ENCODE results near the gene MFNG.
"Not testable (repeated sequence)": the region's sequence is repeated elsewhere in the genome, so short reads cannot be mapped to it uniquely, and the experiment has no call there.

Gene MFNG

DNA sequence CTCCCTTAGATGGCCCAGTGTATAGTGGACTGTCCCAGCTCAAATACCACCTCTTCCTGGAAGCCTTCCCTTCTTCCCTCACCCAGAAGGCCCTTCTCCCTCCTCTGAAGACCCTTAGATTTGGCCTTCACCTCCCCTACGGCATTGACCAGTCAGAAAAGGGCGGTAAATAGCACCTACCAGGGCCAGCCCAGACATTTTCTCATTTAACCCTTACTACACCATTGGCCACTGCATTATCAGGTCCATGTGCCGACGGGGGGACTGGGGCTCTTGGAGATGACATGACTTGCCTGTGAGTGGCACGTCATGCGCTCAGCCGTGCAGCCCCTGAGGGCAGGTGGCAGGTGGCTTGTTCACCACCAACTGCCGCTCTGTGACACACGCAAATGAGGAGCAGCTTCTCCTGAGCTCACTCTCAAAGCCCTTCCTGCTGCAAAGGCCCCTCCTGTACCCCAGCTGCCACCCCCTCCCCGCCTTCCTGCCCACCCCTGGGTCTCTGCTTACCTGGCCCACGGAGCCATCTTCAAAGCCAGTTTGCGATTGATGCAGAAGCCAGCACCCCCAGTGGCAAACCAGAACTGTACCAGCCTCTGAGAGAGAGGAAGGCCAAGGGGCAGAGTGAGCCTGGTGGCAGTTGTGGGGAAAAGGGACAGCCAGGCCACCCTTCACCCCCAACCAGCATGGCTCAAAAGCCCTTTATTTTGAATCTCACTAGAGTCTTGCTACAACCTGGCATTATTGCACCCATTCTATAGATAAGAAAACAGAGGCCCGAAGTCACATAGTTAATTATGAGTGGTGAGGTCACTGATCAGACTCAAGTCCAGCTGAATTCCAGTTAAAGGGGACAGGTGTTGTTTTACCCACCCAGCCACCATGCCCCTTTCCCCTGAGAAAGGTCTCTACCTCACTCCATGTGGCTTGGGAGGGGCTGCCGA lies 9.5 kb downstream of the MFNG start:
- Histone ChIP-seq H3K36me3 (ENCODE audit: control insufficient read depth in 1 of 2, insufficient read depth in 2 of 2, low read length in 2 of 2) (peaks cover 0 to 12% of the 10 kb centered on the region in 2 donors), H3K4me1 (ENCODE audit: control insufficient read depth in 1 of 2, insufficient read depth in 2 of 2, low read length in 2 of 2) (no peaks in the 10 kb centered on the region), H3K9ac (ENCODE audit: low read depth in 1 of 2, low read length in 2 of 2) (no peak overlapping the region), H3K27me3 (ENCODE audit: control insufficient read depth in 1 of 2, insufficient read depth in 2 of 2, low read length in 2 of 2) (no peaks in the 10 kb centered on the region), H3K4me3 (ENCODE audit: low read depth in 1 of 2, low read length in 2 of 2) (no peak overlapping the region), H3K9me3 (ENCODE audit: control insufficient read depth in 1 of 2, low read length in 2 of 2) (no peaks in the 10 kb centered on the region), H3K27ac (ENCODE audit: low read depth, low read length) (no peak overlapping the region)

DNA sequence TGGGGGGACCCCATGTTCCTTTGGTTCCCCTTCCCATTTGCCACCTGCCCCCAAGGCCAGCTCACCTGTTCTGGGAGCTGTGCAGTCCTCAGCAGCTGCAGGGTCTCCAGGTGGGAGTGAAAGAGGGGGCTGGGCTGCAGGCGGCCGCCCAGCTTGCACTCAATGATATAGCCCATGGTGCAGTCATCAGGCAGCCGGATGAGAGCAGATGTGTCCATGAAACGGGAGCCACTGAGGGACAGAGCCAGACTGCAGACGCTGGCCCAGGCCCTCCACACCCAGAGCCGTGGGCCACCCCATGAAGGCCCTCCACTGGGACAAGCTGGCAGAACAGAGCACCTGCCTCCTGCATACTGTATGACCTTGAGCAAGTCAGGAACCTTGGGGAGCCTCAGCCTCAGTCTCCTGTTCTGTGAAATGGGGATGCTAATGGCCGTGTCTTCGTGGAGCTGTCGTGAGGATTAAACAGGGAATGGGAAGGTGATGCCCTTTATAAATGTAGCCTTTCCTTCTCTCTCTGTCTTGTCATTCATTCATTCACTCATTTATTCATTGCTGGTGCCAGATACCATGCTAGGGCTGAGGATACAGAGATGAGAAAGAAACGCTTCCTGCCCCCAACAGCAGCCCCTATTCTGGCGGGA lies 11.6 kb downstream of the MFNG start:
- H3K4me1 ChIP-seq (ENCODE audit: control insufficient read depth in 1 of 2, insufficient read depth in 2 of 2, low read length in 2 of 2), result peaks cover 6 to 8% of the 10 kb centered on the region in 2 donors
- no peak overlapping the region for H3K27ac ChIP-seq (ENCODE audit: low read depth, low read length)
- H3K4me3 ChIP-seq (ENCODE audit: low read depth in 1 of 2, low read length in 2 of 2), result no peak overlapping the region
- no peak overlapping the region for H3K9ac ChIP-seq (ENCODE audit: low read depth in 1 of 2, low read length in 2 of 2)
- peaks cover 0 to 12% of the 10 kb centered on the region in 2 donors for H3K36me3 ChIP-seq (ENCODE audit: control insufficient read depth in 1 of 2, insufficient read depth in 2 of 2, low read length in 2 of 2)
- no peaks in the 10 kb centered on the region for H3K27me3 ChIP-seq (ENCODE audit: control insufficient read depth in 1 of 2, insufficient read depth in 2 of 2, low read length in 2 of 2)
- H3K9me3 ChIP-seq (ENCODE audit: control insufficient read depth in 1 of 2, low read length in 2 of 2), result no peaks in the 10 kb centered on the region

DNA sequence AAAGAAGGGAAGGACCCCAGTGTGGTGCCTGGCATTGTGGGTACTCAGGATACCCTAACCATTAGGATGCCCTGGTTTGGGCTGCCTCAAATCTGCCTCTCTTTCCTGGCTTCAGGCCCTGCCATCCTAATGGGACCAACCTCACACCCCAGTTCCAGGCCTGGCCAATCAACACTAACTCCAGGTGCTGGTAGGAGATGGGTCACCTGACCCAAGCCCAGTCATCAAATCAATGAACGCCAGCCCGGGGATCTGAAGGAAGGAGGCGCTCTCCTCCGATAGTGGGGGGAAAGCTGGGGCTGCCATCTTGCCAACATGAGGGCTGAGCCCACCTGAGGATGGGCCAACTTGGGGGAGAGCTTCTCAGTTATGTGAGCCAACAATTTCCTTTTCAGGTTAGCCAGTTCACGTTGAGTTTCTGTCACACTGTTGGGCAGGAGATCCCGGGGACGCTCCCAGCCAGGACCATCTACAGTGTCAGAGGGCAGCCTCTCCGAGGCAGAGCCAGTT lies 12.7 kb downstream of the MFNG start:
- no peak overlapping the region for H3K4me3 ChIP-seq (ENCODE audit: low read depth in 1 of 2, low read length in 2 of 2)

DNA sequence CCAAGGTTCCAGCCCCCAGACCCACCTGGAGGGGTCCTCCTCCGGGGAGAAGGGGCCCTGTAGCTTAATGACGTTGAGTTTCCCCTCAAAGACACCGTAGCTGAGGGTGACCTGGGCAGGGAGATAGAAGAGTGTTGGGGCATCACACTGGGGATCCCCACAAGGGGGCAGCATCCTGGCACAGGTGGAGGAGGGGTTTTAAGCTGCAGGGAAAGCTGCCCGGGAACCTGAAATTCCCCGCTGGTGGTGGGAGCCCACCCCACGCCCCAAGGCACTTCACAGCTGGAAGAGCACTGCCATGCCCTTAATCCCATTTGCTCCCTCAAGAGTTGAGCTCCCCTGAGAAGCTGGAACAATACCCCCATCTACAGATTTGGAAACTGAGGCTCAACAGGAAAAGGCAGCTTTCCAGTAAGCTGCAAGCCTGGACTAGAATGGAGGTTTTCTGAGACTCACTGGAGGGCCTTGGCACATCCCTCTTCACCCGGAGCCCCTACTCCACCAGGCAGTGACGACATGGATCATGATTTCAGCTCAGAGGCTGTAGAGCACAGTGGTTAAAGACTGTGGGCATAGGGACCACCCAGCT lies 13.7 kb downstream of the MFNG start:
- H3K9me3 ChIP-seq (ENCODE audit: control insufficient read depth in 1 of 2, low read length in 2 of 2), result no peaks in the 10 kb centered on the region
- H3K4me1 ChIP-seq (ENCODE audit: control insufficient read depth in 1 of 2, insufficient read depth in 2 of 2, low read length in 2 of 2), result peaks cover 11 to 16% of the 10 kb centered on the region in 2 donors
- H3K9ac ChIP-seq (ENCODE audit: low read depth in 1 of 2, low read length in 2 of 2), result no peak overlapping the region
- H3K36me3 ChIP-seq (ENCODE audit: control insufficient read depth in 1 of 2, insufficient read depth in 2 of 2, low read length in 2 of 2), result peaks cover 0 to 4% of the 10 kb centered on the region in 2 donors
- no peak overlapping the region for H3K27ac ChIP-seq (ENCODE audit: low read depth, low read length)
- H3K4me3 ChIP-seq (ENCODE audit: low read depth in 1 of 2, low read length in 2 of 2), result no peak overlapping the region
- H3K27me3 ChIP-seq (ENCODE audit: control insufficient read depth in 1 of 2, insufficient read depth in 2 of 2, low read length in 2 of 2), result no peaks in the 10 kb centered on the region

More for the DNA sequence above, 12.7 kb downstream of the MFNG start:
- Histone ChIP-seq H3K9me3 (ENCODE audit: control insufficient read depth in 1 of 2, low read length in 2 of 2) (no peaks in the 10 kb centered on the region), H3K36me3 (ENCODE audit: control insufficient read depth in 1 of 2, insufficient read depth in 2 of 2, low read length in 2 of 2) (peaks cover 0 to 6% of the 10 kb centered on the region in 2 donors), H3K4me1 (ENCODE audit: control insufficient read depth in 1 of 2, insufficient read depth in 2 of 2, low read length in 2 of 2) (peaks cover 11% of the 10 kb centered on the region in 2 donors), H3K9ac (ENCODE audit: low read depth in 1 of 2, low read length in 2 of 2) (no peak overlapping the region), H3K27ac (ENCODE audit: low read depth, low read length) (no peak overlapping the region), H3K27me3 (ENCODE audit: control insufficient read depth in 1 of 2, insufficient read depth in 2 of 2, low read length in 2 of 2) (no peaks in the 10 kb centered on the region)

DNA sequence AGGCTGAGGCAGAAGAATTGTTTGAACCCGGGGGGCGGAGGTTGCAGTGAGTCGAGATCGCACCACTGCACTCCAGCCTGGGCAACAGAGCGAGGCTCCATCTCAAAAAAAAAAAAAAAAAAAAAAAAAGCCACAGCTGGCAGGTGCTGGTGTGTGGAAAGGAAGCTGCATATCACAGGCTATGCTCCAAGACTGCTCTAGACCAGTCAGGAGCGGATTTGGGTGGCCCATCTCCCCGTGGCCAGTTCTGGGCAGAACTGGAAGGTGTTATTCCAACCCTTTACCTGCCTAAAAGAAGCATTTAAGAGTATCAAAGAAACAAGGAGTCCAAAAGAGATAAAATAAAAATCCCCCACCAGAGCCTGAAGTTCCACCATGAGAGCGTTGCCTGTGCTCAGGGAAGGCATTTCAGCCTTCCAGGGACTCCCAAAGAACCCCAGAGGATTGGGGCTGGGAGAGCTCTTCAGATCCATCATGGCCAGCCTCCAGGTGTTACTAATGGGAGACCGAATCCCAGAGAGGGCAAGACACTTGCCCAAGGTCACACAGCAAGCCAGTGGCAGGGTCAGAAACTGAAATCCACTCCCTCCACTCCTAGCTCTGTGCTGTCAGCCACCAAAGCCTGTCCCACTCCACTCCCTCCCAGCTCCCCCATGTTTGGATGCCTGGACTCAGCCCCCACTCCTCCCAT lies 14.3 kb downstream of the MFNG start:
- Histone ChIP-seq H3K4me1 (ENCODE audit: control insufficient read depth in 1 of 2, insufficient read depth in 2 of 2, low read length in 2 of 2) (peaks cover 11 to 16% of the 10 kb centered on the region in 2 donors), H3K9ac (ENCODE audit: low read depth in 1 of 2, low read length in 2 of 2) (no peak overlapping the region), H3K9me3 (ENCODE audit: control insufficient read depth in 1 of 2, low read length in 2 of 2) (no peaks in the 10 kb centered on the region), H3K27me3 (ENCODE audit: control insufficient read depth in 1 of 2, insufficient read depth in 2 of 2, low read length in 2 of 2) (no peaks in the 10 kb centered on the region), H3K27ac (ENCODE audit: low read depth, low read length) (no peak overlapping the region), H3K4me3 (ENCODE audit: low read depth in 1 of 2, low read length in 2 of 2) (no peak overlapping the region), H3K36me3 (ENCODE audit: control insufficient read depth in 1 of 2, insufficient read depth in 2 of 2, low read length in 2 of 2) (peaks cover 0 to 4% of the 10 kb centered on the region in 2 donors)

DNA sequence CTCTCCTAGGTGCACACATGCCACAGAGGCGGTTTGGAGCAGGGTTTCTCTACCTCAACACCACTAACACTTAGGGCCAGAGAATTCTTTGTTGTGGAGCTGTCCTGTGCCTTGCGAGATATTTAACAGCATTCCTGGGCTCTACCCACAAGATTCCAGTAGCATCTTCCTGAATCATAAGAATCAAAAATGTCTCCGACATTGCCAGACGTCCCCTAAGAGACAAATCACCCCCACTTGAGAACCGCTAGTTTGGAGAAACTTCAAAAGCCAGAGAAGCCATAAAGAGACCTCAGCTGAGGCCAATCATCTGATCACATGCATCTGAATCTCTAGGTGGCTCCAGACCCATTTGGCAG lies 16.1 kb downstream of the MFNG start:
- Histone ChIP-seq H3K27ac (ENCODE audit: low read depth, low read length) (no peak overlapping the region), H3K4me1 (ENCODE audit: control insufficient read depth in 1 of 2, insufficient read depth in 2 of 2, low read length in 2 of 2) (peaks cover 11 to 16% of the 10 kb centered on the region in 2 donors), H3K9ac (ENCODE audit: low read depth in 1 of 2, low read length in 2 of 2) (no peak overlapping the region), H3K9me3 (ENCODE audit: control insufficient read depth in 1 of 2, low read length in 2 of 2) (no peaks in the 10 kb centered on the region), H3K4me3 (ENCODE audit: low read depth in 1 of 2, low read length in 2 of 2) (no peak overlapping the region), H3K36me3 (ENCODE audit: control insufficient read depth in 1 of 2, insufficient read depth in 2 of 2, low read length in 2 of 2) (peaks cover 0 to 6% of the 10 kb centered on the region in 2 donors), H3K27me3 (ENCODE audit: control insufficient read depth in 1 of 2, insufficient read depth in 2 of 2, low read length in 2 of 2) (no peaks in the 10 kb centered on the region)

DNA sequence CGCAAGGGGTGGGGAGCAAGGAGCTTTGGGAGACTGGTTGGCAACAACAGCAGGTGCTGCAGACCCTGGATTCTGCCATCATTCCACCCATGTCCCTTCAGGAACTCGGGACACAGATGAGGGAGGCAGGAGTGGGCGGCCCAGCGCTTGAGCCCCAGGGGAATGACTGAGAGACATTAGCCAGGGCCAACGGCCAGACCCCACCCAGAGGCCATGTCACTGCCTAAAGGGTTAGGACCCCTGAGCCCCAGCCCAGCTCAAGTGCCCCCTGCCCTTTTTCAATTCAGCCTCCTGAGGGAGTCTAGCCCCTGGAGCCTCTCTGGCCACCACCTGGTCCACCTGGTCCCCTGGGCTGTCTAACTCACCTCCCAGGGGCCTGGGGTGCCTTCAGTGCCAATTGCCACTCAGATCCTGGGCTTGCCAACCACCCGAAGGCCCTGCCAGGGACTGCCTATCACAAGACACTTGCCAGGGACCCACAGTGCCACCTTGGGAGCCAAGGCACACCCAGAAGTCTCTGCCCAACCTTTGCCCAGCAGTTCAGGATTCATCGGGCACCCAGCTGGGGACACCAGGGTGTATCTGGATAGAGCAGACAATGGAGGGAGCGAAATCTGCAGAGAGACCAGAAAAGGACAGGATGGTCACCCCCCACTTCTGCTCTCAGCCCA lies 16.6 kb downstream of the MFNG start:
- H3K27me3 ChIP-seq (ENCODE audit: control insufficient read depth in 1 of 2, insufficient read depth in 2 of 2, low read length in 2 of 2), result no peaks in the 10 kb centered on the region
- H3K9ac ChIP-seq (ENCODE audit: low read depth in 1 of 2, low read length in 2 of 2), result no peak overlapping the region
- H3K27ac ChIP-seq (ENCODE audit: low read depth, low read length), result no peak overlapping the region
- no peak overlapping the region for H3K4me3 ChIP-seq (ENCODE audit: low read depth in 1 of 2, low read length in 2 of 2)
- H3K9me3 ChIP-seq (ENCODE audit: control insufficient read depth in 1 of 2, low read length in 2 of 2), result no peaks in the 10 kb centered on the region
- peaks cover 0 to 6% of the 10 kb centered on the region in 2 donors for H3K36me3 ChIP-seq (ENCODE audit: control insufficient read depth in 1 of 2, insufficient read depth in 2 of 2, low read length in 2 of 2)
- peaks cover 11 to 16% of the 10 kb centered on the region in 2 donors for H3K4me1 ChIP-seq (ENCODE audit: control insufficient read depth in 1 of 2, insufficient read depth in 2 of 2, low read length in 2 of 2)

DNA sequence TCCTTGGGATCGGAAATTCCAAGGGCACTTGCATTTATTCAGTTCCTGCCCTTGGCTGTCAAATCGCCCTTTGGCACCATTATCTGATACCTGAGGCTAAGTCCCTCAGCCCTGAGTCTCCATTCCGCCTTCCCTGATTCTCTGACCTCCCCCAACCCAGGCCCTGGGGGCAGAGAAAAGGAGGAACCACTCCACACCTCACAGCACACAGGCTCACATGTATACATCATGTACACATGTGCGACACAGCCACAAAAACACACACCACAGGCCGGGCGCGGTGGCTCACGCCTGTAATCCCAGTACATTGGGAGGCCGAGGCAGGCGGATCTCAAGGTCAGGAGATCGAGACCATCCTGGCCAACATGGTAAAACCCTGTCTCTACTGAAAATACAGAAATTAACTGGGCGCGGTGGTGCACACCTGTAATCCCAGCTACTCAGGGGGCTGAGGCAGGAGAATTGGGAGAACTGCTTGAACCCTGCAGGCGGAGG lies 17.9 kb downstream of the MFNG start:
- H3K27me3 ChIP-seq (ENCODE audit: control insufficient read depth in 1 of 2, insufficient read depth in 2 of 2, low read length in 2 of 2); H3K36me3 ChIP-seq (ENCODE audit: control insufficient read depth in 1 of 2, insufficient read depth in 2 of 2, low read length in 2 of 2); H3K27ac ChIP-seq (ENCODE audit: low read depth, low read length); H3K9me3 ChIP-seq (ENCODE audit: control insufficient read depth in 1 of 2, low read length in 2 of 2); H3K4me3 ChIP-seq (ENCODE audit: low read depth in 1 of 2, low read length in 2 of 2); H3K9ac ChIP-seq (ENCODE audit: low read depth in 1 of 2, low read length in 2 of 2): not testable (repeated sequence)
- peaks cover 11 to 16% of the 10 kb centered on the region in 2 donors for H3K4me1 ChIP-seq (ENCODE audit: control insufficient read depth in 1 of 2, insufficient read depth in 2 of 2, low read length in 2 of 2)

DNA sequence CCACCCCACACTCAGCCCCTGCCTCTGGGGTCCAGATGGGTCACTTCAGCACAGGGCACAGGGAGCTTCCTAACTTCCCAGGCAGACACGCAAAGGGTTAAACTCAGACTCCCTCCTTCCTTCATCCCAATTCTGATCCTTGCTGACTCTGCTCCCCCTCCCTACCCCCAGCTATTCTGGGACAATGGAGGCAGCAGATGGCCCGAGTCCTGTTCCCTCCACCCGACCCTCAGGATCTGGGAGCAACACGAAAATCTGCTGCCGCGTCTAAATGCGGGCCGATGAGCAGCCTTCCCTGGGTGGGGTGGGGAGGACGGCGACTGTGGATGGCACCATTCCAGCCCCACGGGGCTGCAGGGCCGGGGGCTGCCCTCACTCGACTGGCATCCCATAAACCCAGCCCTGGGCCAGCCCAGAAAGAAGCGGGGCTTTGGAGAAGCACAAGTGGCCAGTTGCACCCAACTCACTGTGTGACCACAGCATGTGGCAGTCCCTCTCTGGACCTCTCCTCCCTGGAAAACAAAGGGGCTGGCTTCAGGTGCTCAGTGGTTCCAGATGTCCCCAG lies 18.7 kb downstream of the MFNG start:
- Histone ChIP-seq H3K27me3 (ENCODE audit: control insufficient read depth in 1 of 2, insufficient read depth in 2 of 2, low read length in 2 of 2) (no peaks in the 10 kb centered on the region), H3K9me3 (ENCODE audit: control insufficient read depth in 1 of 2, low read length in 2 of 2) (no peaks in the 10 kb centered on the region), H3K36me3 (ENCODE audit: control insufficient read depth in 1 of 2, insufficient read depth in 2 of 2, low read length in 2 of 2) (peaks cover 0 to 6% of the 10 kb centered on the region in 2 donors), H3K27ac (ENCODE audit: low read depth, low read length) (no peak overlapping the region), H3K9ac (ENCODE audit: low read depth in 1 of 2, low read length in 2 of 2) (no peak overlapping the region), H3K4me3 (ENCODE audit: low read depth in 1 of 2, low read length in 2 of 2) (no peak overlapping the region), H3K4me1 (ENCODE audit: control insufficient read depth in 1 of 2, insufficient read depth in 2 of 2, low read length in 2 of 2) (peaks cover 11 to 16% of the 10 kb centered on the region in 2 donors)

All from duodenal mucosa (tissue), 2 donors.